Vagina (tissue), 2 donors: ENCODE data around the gene GPER1.

Experiments used
- POLR2A ChIP-seq, 2 donors: fragments of 450-650 bp; IDR thresholded peaks; one replicate each; pipeline ENCODE4 v1.6.1; 2017; ENCODE audit warnings: antibody characterized with exemption in 2 of 2, mild to moderate bottlenecking in 2 of 2, moderate library complexity in 2 of 2
- POLR2AphosphoS5 ChIP-seq, 2 donors: sonication (generic); formaldehyde crosslinking; IDR thresholded peaks; one replicate each; pipeline ENCODE4 v1.9.0; 2017; ENCODE audit warnings: antibody characterized with exemption in 2 of 2, mild to moderate bottlenecking in 2 of 2, low read depth in 1 of 2; ENCODE audit not compliant: insufficient read depth in 1 of 2
- TF ChIP-seq, protein P1 (sequence below), 3 experiments: fragments of 450-650 bp in 2 of 3; fragments of 200-600 bp in 1 of 3; sonication (generic) in 1 of 3; IDR thresholded peaks; one replicate each; pipeline ENCODE4 v1.5.1; 2017 to 2019; ENCODE audit warnings: antibody characterized with exemption in 3 of 3, mild to moderate bottlenecking in 2 of 3, moderate library complexity in 2 of 3

- TF ChIP-seq, protein P1, sequence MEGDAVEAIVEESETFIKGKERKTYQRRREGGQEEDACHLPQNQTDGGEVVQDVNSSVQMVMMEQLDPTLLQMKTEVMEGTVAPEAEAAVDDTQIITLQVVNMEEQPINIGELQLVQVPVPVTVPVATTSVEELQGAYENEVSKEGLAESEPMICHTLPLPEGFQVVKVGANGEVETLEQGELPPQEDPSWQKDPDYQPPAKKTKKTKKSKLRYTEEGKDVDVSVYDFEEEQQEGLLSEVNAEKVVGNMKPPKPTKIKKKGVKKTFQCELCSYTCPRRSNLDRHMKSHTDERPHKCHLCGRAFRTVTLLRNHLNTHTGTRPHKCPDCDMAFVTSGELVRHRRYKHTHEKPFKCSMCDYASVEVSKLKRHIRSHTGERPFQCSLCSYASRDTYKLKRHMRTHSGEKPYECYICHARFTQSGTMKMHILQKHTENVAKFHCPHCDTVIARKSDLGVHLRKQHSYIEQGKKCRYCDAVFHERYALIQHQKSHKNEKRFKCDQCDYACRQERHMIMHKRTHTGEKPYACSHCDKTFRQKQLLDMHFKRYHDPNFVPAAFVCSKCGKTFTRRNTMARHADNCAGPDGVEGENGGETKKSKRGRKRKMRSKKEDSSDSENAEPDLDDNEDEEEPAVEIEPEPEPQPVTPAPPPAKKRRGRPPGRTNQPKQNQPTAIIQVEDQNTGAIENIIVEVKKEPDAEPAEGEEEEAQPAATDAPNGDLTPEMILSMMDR (IDR thresholded peaks at IDR 0.05) = no peak
- no peak for TF ChIP-seq POLR2A (IDR thresholded peaks at IDR 0.05)
- no peak for TF ChIP-seq POLR2AphosphoS5 (IDR thresholded peaks at IDR 0.05; ENCODE audit: insufficient read depth in 1 of 2, low read depth in 1 of 2)
Measured at GRCh38 chr7:1050956-1051690, 36.8 kb upstream of the GPER1 start.
